Measurements from ENCODE around the gene SLC4A5.
A peak's percentile ranks its signal among the peaks of the same experiment; 100 is the strongest.

Gene SLC4A5

GRCh38 chr2:74343316-74343715 lies at the start of gene SLC4A5:
TSS of gene SLC4A5 (minus strand) at chr2:74343416. CDS start at chr2:74315023, 28,393 bp downstream.
- no peak for DNase-seq

GRCh38 chr2:74392449-74392743 lies 49.2 kb upstream of the SLC4A5 start:
- DNase-seq = no peak

GRCh38 chr2:74391580-74392448 lies 48.6 kb upstream of the SLC4A5 start:
- DNase-seq = peak; percentile 86 to 93

- DNase-seq = no peak
Observed at GRCh38 chr2:74391209-74391579, 48.0 kb upstream of the SLC4A5 start.

GRCh38 chr2:74390606-74391005 lies 47.4 kb upstream of the SLC4A5 start:
- DNase-seq = no peak

GRCh38 chr2:74387346-74387745 lies 44.1 kb upstream of the SLC4A5 start:
- no peak for DNase-seq

GRCh38 chr2:74385396-74385795 lies 42.2 kb upstream of the SLC4A5 start:
- DNase-seq = no peak

- no peak for DNase-seq
Observed at GRCh38 chr2:74384051-74384450, 40.8 kb upstream of the SLC4A5 start.

GRCh38 chr2:74383254-74383653 lies 40.0 kb upstream of the SLC4A5 start:
- no peak for DNase-seq

GRCh38 chr2:74381751-74382150 lies 38.5 kb upstream of the SLC4A5 start:
- no peak for DNase-seq

- peak in 1 of 2 experiments; percentile 52 for DNase-seq
Observed at GRCh38 chr2:74379851-74380789, 36.9 kb upstream of the SLC4A5 start, which contains the start of gene DCTN1. TSS of gene DCTN1 (minus strand) at chr2:74380311. CDS start at chr2:74380037, 274 bp downstream.

- no peak for DNase-seq
Observed at GRCh38 chr2:74378007-74378406, 34.8 kb upstream of the SLC4A5 start.

GRCh38 chr2:74375838-74376237 lies 32.6 kb upstream of the SLC4A5 start:
- DNase-seq = no peak

- no peak for DNase-seq
Observed at GRCh38 chr2:74374509-74375205, 31.4 kb upstream of the SLC4A5 start.

GRCh38 chr2:74373985-74374384 lies 30.8 kb upstream of the SLC4A5 start:
- no peak for DNase-seq

- no peak for DNase-seq
Observed at GRCh38 chr2:74373221-74373676, 30.0 kb upstream of the SLC4A5 start.

GRCh38 chr2:74372674-74373073 lies 29.5 kb upstream of the SLC4A5 start:
- no peak for DNase-seq

- no peak for DNase-seq
Observed at GRCh38 chr2:74371421-74371820, 28.2 kb upstream of the SLC4A5 start.

GRCh38 chr2:74369976-74370375 lies 26.8 kb upstream of the SLC4A5 start:
- no peak for DNase-seq

- no peak for DNase-seq
Observed at GRCh38 chr2:74368499-74368898, 25.3 kb upstream of the SLC4A5 start.

GRCh38 chr2:74367789-74368188 lies 24.6 kb upstream of the SLC4A5 start:
- no peak for DNase-seq

- DNase-seq = no peak
Observed at GRCh38 chr2:74366036-74366435, 22.8 kb upstream of the SLC4A5 start.
